ENCODE results near the gene CACNB1.

GRCh38 chr17:39230361-39230760, 32.9 kb upstream of the CACNB1 start:
- TF ChIP-seq CTCF (IDR thresholded peaks at IDR 0.05) (no peak), POLR2A (IDR thresholded peaks at IDR 0.05) (no peak)

All from adrenal gland (tissue), 5 donors.